Neural cell (in vitro differentiated cells): Measurements from ENCODE around the gene RGS6.

Experiments used
- CTCF ChIP-seq: fragments of 450-650 bp; IDR thresholded peaks from 2 replicates; pipeline ENCODE4 v1.5.1; 2014; ENCODE audit warnings: antibody characterized with exemption, mild to moderate bottlenecking, moderate library complexity; ENCODE audit not compliant: poor library complexity, severe bottlenecking
- RAD21 ChIP-seq: fragments of 450-650 bp; conservative IDR thresholded peaks from 2 replicates; pipeline ENCODE4 v1.6.1; 2014; ENCODE audit warnings: antibody characterized with exemption, mild to moderate bottlenecking, moderate library complexity

GRCh38 chr14:72017290-72017689 is 85.1 kb downstream of the RGS6 start:
- TF ChIP-seq CTCF (no peak), RAD21 (no peak)
